DMS153 treated with DMSO at 0.1 percent for 48 hours (cell line): ENCODE results near the gene TRAF7.

Experiments used
- DNase-seq: peaks from one replicate; lab custom pipeline; 2025; ENCODE audit not compliant: unreplicated experiment; lab: John Stamatoyannopoulos, UW

TRAF7 gene

DNA sequence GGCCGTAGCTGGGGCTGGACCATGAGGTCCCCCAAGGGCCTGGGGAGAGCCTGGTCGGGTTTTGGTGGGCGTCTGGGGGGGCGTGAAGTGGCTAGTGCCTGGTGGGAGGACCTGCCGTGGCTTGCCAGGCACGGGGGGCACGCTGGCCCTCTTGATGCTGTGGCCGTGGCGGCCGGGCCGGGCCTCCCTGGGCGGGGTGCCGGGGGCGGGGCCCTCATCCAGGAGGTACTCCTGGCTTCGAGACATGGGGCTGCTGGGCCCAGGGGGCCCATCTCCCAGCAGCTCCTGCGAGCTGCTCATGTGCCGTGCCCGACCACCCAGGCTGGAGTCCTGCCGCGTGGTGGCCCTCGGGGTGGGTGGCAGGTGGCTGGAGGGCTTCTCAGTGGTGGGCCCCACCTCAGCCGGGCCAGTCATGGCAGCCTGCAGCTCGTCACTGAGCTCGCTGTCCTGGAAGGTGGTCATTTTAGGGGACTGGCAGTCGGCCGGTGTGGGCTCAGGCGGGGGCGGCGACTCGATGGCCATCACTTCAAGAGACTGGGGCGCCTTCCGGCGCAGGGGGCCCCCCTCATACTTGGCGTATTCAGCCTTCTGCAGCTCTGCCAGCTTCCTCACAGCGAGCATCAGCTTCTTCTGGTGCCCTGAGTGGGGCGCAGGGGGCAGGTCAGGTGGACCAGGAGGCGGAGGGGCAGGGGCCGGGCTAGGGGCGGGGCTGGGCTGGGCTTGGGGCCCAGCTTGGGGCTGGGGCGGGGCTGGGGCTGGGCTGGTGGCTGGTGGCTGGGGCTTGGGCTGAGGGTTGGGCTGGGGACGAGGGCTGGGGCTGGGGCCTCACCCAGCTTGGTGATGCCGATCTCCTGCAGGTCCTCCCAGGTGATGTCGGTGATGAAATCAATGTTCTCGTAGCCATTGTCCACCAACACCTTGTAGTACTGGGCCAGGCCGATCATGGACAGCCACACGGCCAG lies 25.7 kb downstream of the TRAF7 start:
- no peak for DNase-seq

DNA sequence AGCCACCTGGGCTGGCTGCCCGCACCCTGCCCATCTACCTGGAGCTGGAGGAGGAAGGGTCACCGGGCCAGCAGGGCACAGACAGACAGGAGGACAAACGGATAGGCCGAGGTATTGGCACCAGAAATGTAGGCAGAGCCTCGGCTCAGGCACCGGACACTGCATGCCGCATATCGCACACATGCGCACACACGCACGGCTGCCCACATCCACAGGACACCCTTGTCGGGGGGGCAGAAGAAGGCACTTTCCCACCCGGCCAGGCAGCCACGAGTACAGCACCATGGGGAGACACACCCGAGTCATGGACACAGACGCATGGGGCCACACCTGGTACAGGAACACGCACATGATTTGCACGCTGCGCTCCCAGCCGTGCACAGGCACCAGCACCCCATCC lies 26.4 kb downstream of the TRAF7 start:
- DNase-seq = no peak

DNA sequence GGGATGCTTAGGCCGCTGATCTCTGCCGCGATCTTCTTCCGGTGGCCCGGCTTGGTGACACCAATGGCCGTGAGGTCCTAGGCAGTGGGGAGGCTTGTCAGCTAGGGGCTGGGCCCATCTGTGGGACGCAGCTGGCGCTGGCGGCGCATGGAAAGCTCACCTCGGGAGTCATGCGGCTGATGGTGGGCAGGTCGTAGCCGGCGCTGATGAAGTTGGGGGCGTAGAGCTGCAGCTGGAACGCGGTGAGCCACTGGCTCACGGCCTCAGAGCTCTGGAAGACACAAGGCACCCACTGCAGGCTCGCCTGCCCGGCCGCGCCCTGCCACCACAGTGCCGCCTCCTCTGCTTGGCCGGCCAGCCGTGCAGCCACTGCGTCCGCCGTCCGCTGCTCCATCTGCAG lies 28.1 kb downstream of the TRAF7 start:
- DNase-seq = no peak

DNA sequence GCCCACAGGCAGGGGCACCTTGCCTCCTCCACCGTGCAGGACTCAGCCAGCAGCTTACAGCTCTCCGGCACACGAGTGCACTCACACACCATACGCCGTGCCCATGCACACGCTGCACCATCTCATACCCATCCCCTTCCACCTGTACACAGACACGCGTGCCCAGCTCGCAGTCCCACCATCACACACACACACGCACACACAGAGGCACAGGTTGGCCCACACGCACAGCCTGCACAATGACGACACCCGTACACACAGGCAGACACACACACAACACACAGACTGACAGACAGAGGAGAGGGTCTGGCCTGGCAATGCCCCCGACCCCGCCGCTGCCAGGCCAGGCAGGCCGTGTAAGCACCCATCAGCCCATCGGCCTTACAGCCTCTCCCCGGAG lies 28.8 kb downstream of the TRAF7 start:
- no peak for DNase-seq

DNA sequence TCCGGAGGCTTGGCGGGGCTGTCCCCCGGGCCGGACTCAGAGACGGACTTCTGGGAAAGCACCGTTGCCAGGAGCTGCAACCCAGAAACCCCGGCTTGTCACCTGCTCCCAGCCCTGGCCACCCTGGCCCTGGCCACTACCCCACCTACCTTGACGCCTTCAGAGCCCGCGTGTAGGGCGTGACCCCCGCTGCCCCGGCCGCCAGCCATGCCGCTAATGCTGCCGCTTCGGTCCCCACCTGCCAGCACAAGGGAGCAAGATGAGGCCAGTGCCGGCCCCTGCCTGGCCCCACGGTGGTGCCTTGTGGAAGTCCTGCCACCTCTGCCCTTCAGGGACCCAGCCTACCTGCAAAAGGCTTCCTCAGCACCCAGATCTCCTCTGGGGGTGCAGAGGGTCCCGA lies 29.4 kb downstream of the TRAF7 start:
- DNase-seq = no peak

DNA sequence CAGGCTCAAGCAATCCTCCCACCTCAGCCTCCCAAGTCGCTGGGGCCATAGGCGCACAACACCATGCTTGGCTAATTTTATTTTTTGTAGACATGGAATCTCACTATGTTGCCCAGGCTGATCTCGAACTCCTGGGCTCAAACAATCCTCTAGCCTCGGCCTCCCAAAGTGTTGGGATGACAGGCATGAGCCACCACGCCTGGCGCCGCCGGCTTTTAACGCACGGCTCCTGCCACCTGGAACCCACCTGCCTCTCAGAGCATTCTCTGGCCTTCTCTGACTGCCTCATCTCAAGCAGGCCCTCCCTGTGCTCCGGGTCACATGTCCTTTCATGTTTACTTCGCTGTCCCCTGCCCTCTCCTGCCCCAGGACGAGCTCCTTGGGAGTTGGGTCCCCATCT lies 30.5 kb downstream of the TRAF7 start:
- no peak for DNase-seq

DNA sequence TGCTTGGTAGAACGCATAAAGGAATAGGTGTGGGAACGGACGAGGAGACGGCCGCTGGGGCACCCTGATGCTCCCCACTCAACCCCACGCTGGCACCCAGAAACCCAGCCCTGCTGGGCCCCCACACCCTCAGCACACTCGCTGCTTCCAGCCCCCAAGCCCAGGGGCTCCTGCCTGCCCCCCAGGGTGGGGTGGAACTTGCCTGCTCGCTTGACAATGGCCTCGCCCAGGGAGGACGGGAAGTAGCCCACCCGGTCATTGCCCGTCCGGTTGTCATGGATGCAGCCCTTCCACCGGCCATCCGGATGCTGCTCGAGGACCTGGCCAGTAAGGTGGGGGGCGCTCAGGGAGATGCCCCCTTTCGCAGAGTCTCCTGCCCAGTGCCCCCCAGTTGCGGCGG lies 30.9 kb downstream of the TRAF7 start:
- no peak for DNase-seq

DNA sequence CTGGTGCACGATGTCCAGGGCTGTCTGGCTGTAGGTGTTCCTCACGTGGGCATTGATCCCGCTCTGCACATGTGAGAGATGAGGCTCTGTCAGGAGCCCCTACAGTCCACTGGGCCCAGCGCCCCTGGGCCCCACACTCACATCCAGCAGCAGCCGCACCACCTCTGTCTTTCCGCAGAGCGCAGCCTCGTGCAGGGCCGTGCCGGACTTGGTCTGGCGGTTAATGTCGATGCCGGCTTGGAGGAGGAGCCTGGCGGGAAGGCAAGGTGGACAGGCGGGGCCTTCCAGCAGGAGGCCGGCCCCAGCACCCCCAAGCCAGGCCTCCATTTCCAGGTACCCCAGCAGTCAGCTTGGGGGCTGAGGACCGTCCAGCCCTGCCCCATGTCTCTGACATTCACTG lies 31.6 kb downstream of the TRAF7 start:
- no peak for DNase-seq

DNA sequence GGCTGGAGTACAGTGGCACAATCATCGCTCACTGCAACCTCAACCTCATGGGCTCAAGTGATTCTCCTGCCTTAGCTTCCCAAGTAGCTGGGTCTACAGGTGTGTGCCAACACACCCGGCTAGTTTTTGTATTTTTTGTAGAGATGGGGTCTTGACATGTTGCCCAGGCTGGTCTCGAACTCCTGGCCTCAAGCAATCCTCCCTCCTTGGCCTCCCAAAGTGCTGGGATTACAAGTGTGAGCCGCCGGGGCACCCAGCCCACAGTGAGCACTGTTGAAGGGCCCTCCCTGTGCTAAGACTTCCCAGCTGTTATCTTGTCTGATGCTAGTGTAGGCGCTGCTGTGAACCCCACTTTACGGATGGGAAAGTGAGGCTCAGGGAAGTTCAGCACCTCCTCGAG lies 32.8 kb downstream of the TRAF7 start:
- no peak for DNase-seq

DNA sequence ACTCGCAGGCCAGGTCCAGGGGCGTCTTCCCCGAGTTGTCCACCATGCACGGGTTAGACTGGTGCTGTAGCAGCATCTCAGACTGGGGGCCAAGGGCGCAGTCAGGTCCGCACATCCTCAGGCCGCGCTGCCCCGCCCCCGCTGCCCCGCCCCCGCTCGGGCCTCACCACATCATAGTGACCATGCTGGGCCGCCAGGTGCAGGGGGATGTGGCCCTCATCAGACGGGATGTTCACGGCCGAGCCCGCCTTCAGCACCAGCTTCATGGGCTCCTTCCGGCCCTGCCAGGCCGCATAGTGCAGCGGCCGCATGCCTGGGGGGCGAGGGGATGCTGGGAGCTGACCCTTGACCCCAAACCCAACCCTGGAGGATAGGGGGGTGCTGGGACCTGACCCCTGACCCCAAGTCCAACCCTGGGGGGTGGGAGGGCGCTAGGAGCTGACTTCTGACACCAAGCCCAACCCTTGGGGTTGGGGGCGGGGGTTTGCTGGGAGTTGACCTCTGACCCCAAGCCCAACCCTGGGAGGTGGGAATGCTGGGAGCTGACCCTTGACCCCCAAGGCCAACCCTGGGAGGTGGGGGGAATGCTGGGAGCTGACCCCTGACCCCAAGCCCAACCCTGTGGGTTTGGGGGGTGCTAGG lies 33.8 kb downstream of the TRAF7 start:
- no peak for DNase-seq

DNA sequence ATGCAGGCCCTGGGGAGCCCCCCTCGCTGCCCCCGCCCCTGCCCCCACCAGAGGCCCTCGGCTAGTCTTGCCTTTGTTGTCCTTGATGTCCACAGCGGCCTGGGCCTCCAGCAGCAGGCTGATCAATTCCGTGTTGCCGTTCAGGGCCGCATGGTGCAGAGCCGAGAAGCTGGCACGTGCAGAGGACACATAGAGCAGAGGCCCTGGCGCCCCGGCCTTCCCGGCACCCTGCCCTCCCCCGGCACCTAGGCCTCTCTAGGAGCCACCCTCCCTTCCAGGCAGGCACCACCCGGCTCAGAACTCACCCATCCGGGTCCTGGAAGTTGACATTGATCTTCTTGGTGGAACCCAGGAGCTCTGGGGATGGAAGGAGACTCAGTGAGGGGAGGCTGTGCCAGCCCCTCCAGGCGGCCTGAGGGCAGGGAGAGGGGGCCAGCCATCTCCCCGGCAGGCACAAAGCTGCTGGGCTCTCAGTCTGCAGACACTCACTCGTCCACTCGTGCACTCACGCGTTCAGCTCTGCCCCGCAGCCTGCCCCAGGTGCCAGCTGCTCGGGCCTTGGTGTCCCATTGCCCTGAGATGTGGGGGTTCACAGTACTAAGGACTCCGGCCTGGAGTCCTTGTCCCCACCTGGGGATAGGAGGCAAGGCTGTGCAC lies 34.5 kb downstream of the TRAF7 start:
- DNase-seq = no peak

DNA sequence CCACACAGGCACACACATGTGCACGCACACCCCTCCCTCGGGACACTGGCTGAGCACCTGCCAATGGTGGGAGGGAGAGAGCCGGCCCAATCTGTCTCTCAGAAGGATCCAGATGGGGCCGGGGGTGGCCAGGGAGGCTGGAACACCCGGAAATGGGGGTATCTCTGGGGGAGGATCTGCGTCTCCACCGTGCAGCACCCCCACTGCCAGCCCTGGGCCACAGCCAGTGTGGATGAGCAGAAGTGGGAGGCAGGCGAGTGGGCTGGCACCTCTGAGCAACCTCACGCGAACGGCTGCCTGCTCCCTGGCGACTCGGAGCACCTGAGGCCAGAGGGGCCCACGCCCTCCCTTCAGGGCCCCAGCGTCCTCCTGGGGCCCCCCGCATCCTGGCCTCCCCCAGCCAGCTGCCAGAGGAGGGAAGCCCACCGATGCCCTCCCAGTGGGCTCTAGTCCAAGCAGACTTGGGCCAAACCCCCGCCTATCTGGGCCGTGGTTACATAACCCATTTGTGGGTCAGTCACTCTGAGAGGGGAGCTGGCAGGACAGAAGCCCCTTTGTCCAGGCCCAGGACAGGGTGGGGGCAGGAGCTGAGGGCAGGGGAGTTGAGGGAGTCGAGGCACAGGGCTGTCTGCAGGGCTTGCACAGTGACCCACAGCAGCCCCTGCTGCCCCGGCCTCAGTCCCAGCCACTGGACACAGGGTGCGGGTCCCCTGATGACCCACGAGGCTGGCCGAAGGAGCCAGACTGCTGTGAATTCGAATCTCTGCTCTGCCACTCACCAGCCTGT lies 35.3 kb downstream of the TRAF7 start:
- DNase-seq = no peak

DNA sequence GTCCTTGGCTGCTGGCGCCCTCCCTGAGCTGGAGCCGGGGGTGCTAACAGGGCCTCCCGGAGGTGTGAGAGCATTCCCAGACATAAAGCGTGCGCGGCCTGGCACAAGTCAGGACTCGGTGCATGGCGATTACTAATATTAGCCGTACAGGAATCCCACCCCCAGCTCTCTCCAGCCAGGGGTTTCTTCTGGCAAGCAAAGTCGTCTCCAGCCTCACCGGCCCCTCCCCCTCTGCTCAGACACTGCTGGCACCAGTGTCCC lies 35.8 kb downstream of the TRAF7 start:
- no peak for DNase-seq

DNA sequence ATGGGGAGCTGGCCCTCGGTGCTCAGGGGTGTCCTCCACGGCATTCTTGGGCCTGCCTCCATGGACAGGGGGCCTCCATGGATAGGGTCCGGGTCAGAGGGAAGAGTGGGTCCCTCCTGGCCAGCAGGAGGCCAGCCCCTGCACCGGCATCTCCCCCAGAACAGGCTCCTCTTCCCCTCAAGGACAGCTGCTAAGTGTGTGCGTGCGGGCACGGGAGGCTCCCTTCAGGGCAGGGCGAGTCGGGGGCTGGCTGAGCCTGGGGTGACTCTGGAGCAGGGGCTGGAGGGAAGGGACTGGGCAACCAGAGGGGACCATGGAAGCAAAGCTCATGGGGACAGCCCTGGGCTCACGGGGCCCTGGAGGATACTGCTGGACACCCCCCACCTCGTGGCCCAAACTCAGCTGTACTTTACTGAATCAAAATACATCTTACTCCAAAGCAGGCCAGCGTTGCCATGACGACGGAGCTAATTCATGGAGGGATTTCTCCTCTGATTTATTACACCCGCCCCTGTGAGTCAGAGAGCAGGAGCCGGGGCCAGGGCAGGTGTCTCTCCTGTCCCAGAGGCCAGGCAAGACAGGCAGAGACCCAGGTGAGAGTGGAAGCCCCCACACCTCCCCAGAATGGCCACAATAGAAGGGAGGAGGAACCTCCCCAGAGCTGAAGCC lies 38.7 kb downstream of the TRAF7 start:
- DNase-seq = no peak

DNA sequence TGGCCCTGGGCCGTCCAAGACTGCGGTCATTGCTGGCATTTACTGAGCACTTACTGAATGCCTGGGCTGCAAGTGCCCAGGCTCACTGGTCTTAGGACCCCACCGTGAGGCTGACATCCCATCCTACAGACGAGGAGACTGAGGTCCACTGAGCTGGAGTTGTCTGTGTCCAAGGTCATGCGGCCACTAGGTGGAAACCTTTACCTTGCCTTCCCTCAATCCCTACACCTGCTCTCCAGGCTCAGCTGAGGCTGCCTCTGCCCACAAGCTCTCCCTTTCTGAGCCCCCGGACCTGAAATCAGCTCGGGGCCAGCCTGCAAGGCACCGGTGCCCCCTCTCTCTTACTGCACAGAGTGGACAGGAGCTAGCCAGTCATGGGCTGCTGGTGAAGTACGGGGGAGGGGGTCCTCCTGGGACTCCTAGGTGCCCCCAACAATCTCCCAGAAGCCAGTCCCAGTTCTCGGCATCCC lies 39.3 kb downstream of the TRAF7 start:
- DNase-seq = peak; percentile 32

DNA sequence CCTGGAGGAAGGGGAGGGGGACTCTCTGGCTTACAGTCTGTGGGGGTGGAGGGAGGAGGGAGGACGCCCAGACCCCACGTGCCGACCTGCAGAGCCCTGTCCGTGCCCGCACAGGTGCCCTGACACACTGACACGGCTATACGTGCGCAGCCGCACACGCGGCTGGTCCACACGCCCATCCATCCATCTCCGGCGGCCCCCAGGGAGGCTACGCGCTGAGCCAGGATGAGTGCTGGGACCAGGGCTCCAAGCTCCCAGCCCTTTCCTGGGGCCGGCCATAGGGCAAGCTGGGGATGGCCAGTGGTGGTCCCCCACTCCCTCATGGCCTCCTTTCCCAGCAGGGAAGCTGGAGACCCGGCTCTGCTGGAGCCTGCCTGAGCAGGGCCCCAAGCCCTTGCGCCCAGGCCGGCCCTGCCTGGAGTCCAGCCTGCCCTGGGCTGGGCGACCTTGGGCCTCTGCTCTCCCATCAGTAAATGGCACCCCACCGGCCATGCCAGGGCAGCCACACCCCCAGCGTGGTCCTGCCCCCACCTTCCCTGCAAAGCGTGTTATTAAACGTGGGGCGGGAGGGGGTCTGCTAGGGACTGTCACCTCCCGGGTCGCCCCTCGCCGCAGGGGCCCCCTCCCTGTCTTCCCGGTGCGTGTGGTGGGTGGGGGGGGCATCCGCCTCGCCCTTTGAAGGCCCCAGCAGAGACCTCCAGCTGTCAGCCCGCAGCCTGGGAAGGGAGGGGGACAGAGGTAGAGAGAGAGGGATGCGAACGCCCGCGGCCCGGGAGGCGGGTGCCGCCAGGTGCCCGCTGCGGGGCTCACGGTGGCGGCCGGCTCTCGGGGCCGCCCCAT lies 40.0 kb downstream of the TRAF7 start:
- no peak for DNase-seq

DNA sequence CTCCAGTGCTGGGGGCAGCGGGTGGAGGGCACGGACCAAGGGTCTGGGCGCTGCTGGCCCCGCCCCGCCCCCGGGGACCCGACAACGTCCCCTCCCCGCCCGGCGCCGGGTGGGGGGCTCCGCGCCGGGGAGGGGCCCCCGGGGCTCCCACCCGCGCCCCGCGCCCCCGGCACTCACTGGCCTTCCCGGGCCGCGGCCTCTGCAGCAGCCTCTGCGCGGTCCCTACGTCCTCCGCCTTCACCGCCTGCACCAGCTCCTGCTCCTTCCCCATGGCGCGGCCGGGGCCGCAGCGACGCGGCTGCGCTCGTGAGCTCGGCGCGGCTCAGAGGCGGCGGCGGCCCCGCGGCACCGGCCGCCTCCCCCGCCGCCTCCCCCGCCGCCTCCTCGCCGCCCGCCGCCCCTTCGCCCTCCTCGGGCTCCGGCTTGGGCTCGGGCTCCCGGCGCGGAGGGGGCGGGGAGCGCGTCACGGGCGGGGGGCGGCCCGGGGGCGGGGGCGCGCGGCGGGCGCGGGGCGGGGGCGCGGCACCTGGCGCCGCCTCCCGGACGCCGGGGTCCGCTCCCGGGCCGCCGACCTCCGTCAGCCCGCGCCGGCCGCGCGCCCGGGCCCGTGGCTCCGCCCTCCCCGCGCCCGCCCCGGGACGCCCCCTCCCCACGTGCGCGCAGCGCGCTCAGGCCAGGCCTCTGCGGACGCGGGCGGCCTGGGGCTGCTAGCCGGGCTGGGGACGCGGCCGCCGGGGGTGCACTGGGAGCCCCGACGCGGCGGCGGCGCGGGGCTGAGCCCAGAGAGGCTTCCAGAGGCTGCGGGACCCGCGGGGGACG lies 40.8 kb downstream of the TRAF7 start, which contains the start of gene CASKIN1:
Gene CASKIN1, minus strand, starts transcription at position 444 of the 819 bp plus-strand sequence. Its CDS starts 173 bp downstream, at position 271.
- no peak for DNase-seq

DNA sequence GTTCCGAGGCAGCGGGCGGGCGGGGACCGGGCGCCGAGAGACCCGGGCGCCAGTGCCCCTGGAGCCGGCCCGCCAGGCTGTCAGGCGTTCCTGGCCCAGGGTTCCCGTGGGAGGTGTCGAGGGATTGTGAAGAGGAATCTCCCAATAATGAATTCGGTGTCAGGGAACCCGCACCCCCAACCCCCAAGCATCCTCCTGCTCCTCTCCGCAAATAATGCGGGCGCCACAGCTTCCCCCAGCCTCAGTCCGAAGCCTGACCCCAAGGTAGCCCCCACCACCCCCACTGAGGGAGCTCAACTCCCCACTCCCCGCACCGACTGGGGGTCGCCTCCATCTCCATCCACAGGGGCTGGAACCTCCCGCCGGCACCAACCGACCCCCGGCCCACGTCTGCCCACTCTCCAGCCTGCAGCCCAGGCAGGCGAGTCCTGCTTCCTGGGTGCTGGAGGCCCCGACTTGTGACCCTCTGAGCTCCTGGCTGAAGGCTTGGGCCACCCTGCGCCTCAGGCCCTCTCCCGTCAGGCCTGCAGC lies 41.5 kb downstream of the TRAF7 start:
- no peak for DNase-seq

DNA sequence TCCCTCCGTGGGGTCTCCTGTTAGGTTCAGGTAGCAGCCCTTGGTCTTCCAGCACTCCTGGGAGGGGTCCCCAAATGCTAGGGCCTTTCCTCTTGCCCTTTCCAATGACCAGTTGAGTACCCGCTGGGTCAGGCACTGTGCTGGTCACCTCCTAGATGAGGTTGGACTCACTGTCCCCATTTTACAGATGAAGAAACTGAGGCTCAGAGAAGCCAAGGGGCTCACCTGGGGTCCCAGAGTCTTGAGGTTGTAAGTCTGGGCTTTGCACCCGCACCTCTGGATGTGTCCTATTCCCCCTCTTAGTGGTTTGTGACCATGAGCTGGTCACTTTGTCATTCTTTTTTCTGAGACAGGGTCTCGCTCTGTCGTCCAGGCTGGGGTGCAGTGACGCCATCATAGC lies 42.2 kb downstream of the TRAF7 start:
- no peak for DNase-seq
